T-helper 1 cell treated with Interleukin-12 subunit alpha and Interleukin-12 subunit beta and Interleukin-4 antibody, amounts not matched to agents 30 ng/mL and 1 ng/mL, for 36 hours (primary cell): Measurements from ENCODE around the gene IL16. TPM values are rescaled to one million over a fixed set of nuclear protein-coding genes. Genes with fewer than 3 reads are reported as not detected.
"Not testable (repeated sequence)": the region's sequence is repeated elsewhere in the genome, so short reads cannot be mapped to it uniquely, and the experiment has no call there.

Experiments
- intact Hi-C: fragments of 100-400 bp; cut with micrococcal nuclease; formaldehyde crosslinking; loops from one replicate; pipeline ENCODE4 v1.15.1; 2024
- total RNA-seq: library from RNA; stranded (reverse); gene quantifications from 2 replicates; pipeline ENCODE4 v1.2.3, GENCODE V29; 2022

The IL16 gene
- total RNA-seq, 1 donor from 2014 or later = 237 TPM

- intact Hi-C loops = no loop called here
These were observed 2.5 kb downstream of the IL16 start for GRCh38 chr15:81199031-81199779.

GRCh38 chr15:81206018-81206417 lies 9.3 kb downstream of the IL16 start:
- intact Hi-C loops = no loop called here

GRCh38 chr15:81207987-81208386 lies 11.3 kb downstream of the IL16 start:
- intact Hi-C loops = not testable (repeated sequence)

- intact Hi-C loops = no loop called here
These were observed 13.0 kb downstream of the IL16 start for GRCh38 chr15:81209635-81210034.

GRCh38 chr15:81211376-81211775 lies 14.7 kb downstream of the IL16 start:
- intact Hi-C loops = no loop called here

- intact Hi-C loops = no loop called here
These were observed 17.3 kb downstream of the IL16 start for GRCh38 chr15:81213982-81214381.

- intact Hi-C loops = no loop called here
These were observed 18.9 kb downstream of the IL16 start for GRCh38 chr15:81215531-81215930.

DNA sequence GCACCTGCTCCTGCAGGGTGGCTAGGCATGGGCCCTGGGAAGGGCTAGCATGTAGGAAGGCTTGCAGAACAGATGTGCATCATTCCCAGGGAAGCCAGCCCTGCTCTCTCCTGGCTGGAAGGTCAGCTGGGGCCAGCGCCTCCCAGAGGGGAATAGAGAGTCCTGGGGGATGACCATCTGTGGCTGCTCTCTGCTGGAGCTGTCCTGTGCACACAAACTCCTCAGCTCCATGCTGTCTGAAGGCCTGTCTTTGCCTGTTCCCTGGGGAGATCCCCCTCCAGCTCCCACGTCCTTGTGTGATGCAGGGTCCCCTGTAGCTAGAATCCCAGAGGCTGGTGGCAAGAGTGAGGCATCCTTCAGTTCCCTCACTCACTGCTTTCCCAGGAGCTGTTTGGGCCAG lies 19.3 kb downstream of the IL16 start:
- intact Hi-C loops = no loop called here

DNA sequence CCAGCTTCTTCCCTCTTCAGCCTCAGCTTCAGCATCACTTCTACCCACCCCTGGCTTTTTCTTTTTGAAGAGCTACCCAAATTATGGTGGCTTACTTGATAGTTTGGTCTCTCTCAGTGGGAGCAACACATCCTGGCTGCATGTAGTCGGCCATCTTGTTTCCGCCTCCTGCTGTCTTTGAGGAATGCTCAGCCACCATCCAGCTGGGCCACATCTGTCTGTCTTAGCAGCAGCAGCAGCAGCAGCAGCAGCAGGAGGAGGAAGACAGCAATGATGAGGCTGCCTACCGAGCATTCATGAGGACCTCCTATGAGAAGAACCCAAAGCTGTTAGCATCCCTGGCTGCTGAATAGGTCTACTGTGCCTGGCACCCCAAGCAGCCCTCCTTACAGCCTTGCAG lies 19.7 kb downstream of the IL16 start:
- intact Hi-C loops = no loop called here

GRCh38 chr15:81221449-81221848 lies 24.8 kb downstream of the IL16 start:
- intact Hi-C loops = no loop called here

DNA sequence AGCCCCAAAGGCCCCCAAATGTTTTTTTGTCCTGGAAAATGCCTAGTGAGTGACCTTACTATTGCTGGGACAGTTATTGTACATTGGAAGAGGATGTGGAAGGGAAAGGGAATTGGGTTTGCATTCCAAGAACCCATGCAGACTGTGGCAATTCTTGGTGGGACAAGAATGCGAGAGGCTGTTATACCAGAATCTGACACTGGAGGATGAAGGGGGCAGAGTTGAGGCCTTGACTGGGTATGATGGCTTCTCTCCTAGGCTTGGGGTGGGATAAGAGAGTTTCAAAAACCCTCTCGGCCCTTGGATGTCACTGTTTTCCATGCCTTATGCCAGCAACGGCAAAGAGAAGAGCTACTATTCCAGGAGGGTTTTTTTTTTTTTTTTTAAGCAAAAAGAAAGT lies 25.3 kb downstream of the IL16 start:
- intact Hi-C loops = no loop called here

GRCh38 chr15:81223346-81223971 lies 26.8 kb downstream of the IL16 start:
- intact Hi-C loops = no loop called here

GRCh38 chr15:81224232-81224631 lies 27.6 kb downstream of the IL16 start:
- intact Hi-C loops = no loop called here

GRCh38 chr15:81225161-81225671 lies 28.5 kb downstream of the IL16 start:
- intact Hi-C loops = no loop called here

DNA sequence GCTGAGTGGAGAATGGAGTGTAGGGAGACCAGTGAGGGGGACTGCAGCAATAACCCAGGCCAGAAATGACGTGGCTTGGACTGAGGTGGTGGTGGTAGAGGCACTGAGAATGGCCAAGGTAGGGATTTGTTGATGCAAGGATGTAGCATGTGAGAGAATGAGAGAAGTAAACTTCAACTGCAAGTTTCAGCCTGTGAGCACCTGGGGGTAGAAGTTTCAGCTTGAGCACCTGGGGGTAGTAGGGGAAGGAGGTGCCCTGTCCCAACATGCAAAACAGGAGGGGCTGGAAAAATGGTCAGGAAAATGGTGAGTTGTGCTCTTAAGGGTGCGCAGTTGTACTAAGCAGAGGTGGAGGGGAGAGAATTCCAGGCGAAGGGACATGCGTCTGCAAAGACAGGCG lies 31.0 kb downstream of the IL16 start:
- intact Hi-C loops = no loop called here

DNA sequence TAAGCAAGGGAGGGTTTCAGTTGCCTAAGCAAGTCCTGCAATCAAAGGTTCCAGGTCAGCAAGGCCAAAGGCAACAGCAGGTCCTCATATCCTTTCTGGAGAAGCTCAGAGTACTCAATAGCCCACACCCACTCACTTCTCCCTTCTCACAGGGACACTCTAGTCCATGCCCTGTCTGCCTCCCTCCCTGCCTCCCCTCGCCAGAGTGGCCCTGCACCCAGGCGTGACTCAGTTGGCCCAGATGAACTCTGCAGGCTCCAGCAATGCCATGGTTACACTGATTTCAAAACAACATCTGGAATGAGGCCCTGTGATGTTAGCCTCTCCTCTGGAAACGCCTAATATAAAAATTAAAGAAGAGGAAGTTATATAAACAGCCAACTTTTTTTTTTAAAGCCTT lies 32.9 kb downstream of the IL16 start:
- intact Hi-C loops = no loop called here

DNA sequence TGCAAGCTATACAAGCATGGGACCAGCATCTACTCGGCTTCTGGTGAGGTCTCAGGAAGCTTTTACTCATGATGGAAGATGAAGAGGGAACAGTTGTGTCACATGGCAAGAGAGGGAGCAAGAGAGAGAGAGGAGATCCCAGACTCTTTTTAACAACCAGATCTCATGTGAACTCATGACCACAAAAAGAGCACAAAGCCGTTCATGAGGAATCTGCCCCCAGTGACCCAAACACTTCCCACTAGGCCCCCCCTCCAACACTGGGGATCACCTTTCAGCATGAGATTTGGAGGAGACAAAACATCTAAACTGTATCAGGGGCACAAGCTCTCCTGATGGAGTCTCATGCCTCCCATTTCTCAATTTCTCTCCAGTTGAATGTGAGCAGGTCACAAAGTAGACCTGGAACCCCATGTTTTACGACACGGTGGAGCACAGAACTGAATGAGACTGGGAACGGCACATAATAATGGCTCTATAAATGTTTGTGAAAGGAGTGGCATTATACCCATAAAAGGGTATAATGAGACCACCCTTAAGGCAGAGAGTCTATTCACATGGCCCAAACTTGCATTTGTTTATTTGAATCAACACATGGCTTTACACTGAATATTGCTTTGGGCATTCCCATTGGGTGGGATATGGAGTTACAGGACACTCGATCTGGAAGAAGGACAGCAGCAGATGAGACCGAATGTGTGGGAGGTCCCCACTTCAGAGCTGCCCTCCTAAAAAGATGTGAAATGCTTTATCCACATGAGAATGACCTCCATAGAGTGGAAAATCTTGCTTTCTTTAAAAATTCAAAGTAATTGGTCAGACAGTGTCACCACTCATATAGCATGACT lies 38.8 kb downstream of the IL16 start:
- intact Hi-C loops = no loop called here

GRCh38 chr15:81239190-81239589 lies 42.5 kb downstream of the IL16 start:
- intact Hi-C loops = no loop called here

- intact Hi-C loops = no loop called here
These were observed 46.1 kb downstream of the IL16 start for GRCh38 chr15:81242778-81243177.

DNA sequence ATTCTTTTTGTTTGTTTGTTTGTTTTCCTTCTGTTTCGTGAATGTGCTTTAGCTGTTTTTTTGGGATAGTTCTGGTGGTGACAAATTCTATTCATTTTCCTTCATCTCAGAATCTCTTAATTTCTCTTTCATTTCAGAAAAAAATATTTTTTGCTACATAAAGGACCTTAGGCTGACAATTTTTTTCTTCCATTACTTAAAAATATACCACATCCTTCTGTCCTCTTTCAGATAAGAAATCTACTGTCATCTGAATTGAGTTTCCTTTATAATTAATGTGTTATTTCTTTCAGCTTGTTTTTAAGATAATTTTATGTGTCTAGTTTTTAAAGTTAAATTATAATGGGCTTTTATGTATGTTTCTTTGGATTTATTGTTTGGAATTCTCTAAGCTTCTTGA lies 47.6 kb downstream of the IL16 start:
- intact Hi-C loops = no loop called here

DNA sequence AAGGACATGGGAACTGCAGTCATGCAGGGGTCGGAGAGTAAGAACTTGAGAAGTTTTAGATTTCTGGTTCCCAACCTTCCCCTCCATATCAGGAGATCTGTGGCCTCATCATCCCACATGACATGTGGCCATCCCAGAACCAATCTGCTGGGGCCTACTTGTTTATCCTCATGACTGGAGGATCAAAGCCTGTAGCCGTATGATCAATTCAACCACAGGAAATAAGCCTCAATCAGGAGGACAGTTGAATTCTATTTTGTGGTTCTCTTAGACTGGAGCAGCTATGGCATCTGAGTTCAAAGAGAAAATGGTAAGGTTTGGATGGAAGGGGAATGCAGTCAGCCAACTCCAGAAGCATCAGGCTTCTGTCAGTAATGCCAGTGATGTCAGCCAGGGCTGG lies 57.2 kb downstream of the IL16 start:
- intact Hi-C loops = no loop called here

- intact Hi-C loops = no loop called here
These were observed 57.7 kb downstream of the IL16 start for GRCh38 chr15:81254277-81254915.
